Erythroblast (primary cell): ENCODE data around the gene MEX3A.
"Not testable (repeated sequence)": the region's sequence is repeated elsewhere in the genome, so short reads cannot be mapped to it uniquely, and the experiment has no call there.

ENCODE experiments used
- DNase-seq, 2 experiments: peaks; one replicate each; lab custom pipeline; 2025; lab: John Stamatoyannopoulos, UW
- GATA1 ChIP-seq: IDR thresholded peaks from 2 replicates; pipeline ENCODE4 v1.6.1; 2011; ENCODE audit warnings: low read depth, mild to moderate bottlenecking, control low read depth, low read length, moderate library complexity
- POLR2A ChIP-seq: IDR thresholded peaks from 2 replicates; pipeline ENCODE4 v1.6.1; 2011; ENCODE audit warnings: mild to moderate bottlenecking, low read length

The MEX3A gene

GRCh38 chr1:156082309-156083091, at the start of gene MEX3A:
Gene MEX3A, minus strand, starts transcription at chr1:156082465. Its CDS starts 467 bp downstream, at chr1:156081998.
- TF ChIP-seq GATA1: no peak
- TF ChIP-seq POLR2A: no peak
- DNase-seq: peak; percentile 65 to 69

- DNase-seq: no peak
- no peak for TF ChIP-seq GATA1
- TF ChIP-seq POLR2A: no peak
These were observed 48.3 kb upstream of the MEX3A start for GRCh38 chr1:156130578-156130942.

GRCh38 chr1:156129687-156130577, 47.7 kb upstream of the MEX3A start:
- peak; percentile 72 to 89 for DNase-seq

GRCh38 chr1:156128654-156129597, 46.7 kb upstream of the MEX3A start:
- TF ChIP-seq GATA1: no peak
- TF ChIP-seq POLR2A: no peak
- DNase-seq: peak in 1 of 2 experiments; percentile 22

More at GRCh38 chr1:156129687-156130577, 47.7 kb upstream of the MEX3A start:
- TF ChIP-seq GATA1 (no peak), POLR2A (no peak)

- no peak for DNase-seq
- no peak for TF ChIP-seq POLR2A
- TF ChIP-seq GATA1: no peak
These were observed 46.0 kb upstream of the MEX3A start for GRCh38 chr1:156128308-156128653.

- DNase-seq: peak; percentile 60 to 81
- no peak for TF ChIP-seq GATA1
- TF ChIP-seq POLR2A: no peak
These were observed 44.6 kb upstream of the MEX3A start for GRCh38 chr1:156126630-156127534.

GRCh38 chr1:156126043-156126629, 43.9 kb upstream of the MEX3A start:
- DNase-seq: peak; percentile 93 to 95
- TF ChIP-seq GATA1: no peak
- no peak for TF ChIP-seq POLR2A

GRCh38 chr1:156125544-156125943, 43.3 kb upstream of the MEX3A start:
- not testable (repeated sequence) for DNase-seq

- TF ChIP-seq GATA1: no peak
- peak; percentile 67 for TF ChIP-seq POLR2A
- peak; percentile 75 to 79 for DNase-seq
These were observed 42.6 kb upstream of the MEX3A start for GRCh38 chr1:156124557-156125483.

GRCh38 chr1:156123356-156124196, 41.3 kb upstream of the MEX3A start:
- TF ChIP-seq GATA1 (no peak), POLR2A (peak; percentile 70)
- DNase-seq: peak; percentile 94 to 97
